ENCODE data around the gene MYLK3.

MYLK3 gene

GRCh38 chr16:46727184-46727583, 21.0 kb downstream of the MYLK3 start:
- no peak for DNase-seq (ENCODE audit: low read depth)

- no peak for DNase-seq (ENCODE audit: low read depth)
These were observed 26.3 kb downstream of the MYLK3 start for GRCh38 chr16:46721885-46722284.

- DNase-seq (ENCODE audit: low read depth) = no peak
These were observed 27.5 kb downstream of the MYLK3 start for GRCh38 chr16:46720619-46721018.

GRCh38 chr16:46719528-46719927, 28.6 kb downstream of the MYLK3 start:
- DNase-seq (ENCODE audit: low read depth) = no peak

GRCh38 chr16:46718214-46718613, 29.9 kb downstream of the MYLK3 start:
- DNase-seq (ENCODE audit: low read depth) = no peak

GRCh38 chr16:46717692-46718091, 30.5 kb downstream of the MYLK3 start:
- no peak for DNase-seq (ENCODE audit: low read depth)

GRCh38 chr16:46715769-46716305, 32.3 kb downstream of the MYLK3 start:
- no peak for DNase-seq (ENCODE audit: low read depth)

GRCh38 chr16:46714797-46715591, 33.1 kb downstream of the MYLK3 start:
- no peak for DNase-seq (ENCODE audit: low read depth)

GRCh38 chr16:46713634-46714033, 34.5 kb downstream of the MYLK3 start:
- no peak for DNase-seq (ENCODE audit: low read depth)

GRCh38 chr16:46712911-46713310, 35.2 kb downstream of the MYLK3 start:
- DNase-seq (ENCODE audit: low read depth) = no peak

- DNase-seq (ENCODE audit: low read depth) = no peak
These were observed 36.8 kb downstream of the MYLK3 start for GRCh38 chr16:46711106-46712058.

- no peak for DNase-seq (ENCODE audit: low read depth)
These were observed 38.6 kb downstream of the MYLK3 start for GRCh38 chr16:46709469-46710005.

GRCh38 chr16:46706642-46707041, 41.5 kb downstream of the MYLK3 start:
- DNase-seq (ENCODE audit: low read depth) = no peak

- DNase-seq (ENCODE audit: low read depth) = no peak
These were observed 46.1 kb downstream of the MYLK3 start for GRCh38 chr16:46702030-46702429.

GRCh38 chr16:46701615-46702014, 46.5 kb downstream of the MYLK3 start:
- DNase-seq (ENCODE audit: low read depth) = no peak

- no peak for DNase-seq (ENCODE audit: low read depth)
These were observed 48.1 kb downstream of the MYLK3 start for GRCh38 chr16:46700048-46700447.

GRCh38 chr16:46696957-46697356, 51.2 kb downstream of the MYLK3 start:
- no peak for DNase-seq (ENCODE audit: low read depth)

- no peak for DNase-seq (ENCODE audit: low read depth)
These were observed 52.2 kb downstream of the MYLK3 start for GRCh38 chr16:46695937-46696336.

- DNase-seq (ENCODE audit: low read depth) = no peak
These were observed 54.5 kb downstream of the MYLK3 start for GRCh38 chr16:46693598-46693997.

- no peak for DNase-seq (ENCODE audit: low read depth)
These were observed 56.4 kb downstream of the MYLK3 start for GRCh38 chr16:46691726-46692125.

- no peak for DNase-seq (ENCODE audit: low read depth)
These were observed 57.6 kb downstream of the MYLK3 start for GRCh38 chr16:46690281-46691178.
